Heart left ventricle (tissue), 16 donors: ENCODE measurements around the gene BCL2L13. TPM values are rescaled to one million over a fixed set of nuclear protein-coding genes. Genes with fewer than 3 reads are reported as not detected.

ENCODE experiments used
- ATAC-seq, 4 donors: fragments of 200-7000 bp; cut with Tn5 transposase; one replicate each; pipeline ENCODE4 v1.9.1; 2020 to 2022; ENCODE audit warnings: moderate library complexity in 4 of 4, mild to moderate bottlenecking in 3 of 4, moderate number of reproducible peaks in 1 of 4
- DNase-seq, 5 donors: peaks; one replicate each; pipeline ENCODE4 v3.0.0-alpha.2; 2020
- H3K27ac ChIP-seq, 12 donors: fragments of 200-600 bp; sonication (generic) in 4 of 12; one replicate each; pipeline versions ENCODE4 v1.5.0 to v1.8.0; 2016 to 2022; ENCODE audit warnings: mild to moderate bottlenecking in 2 of 12
- H3K27me3 ChIP-seq, 9 donors: fragments of 200-600 bp; sonication (generic) in 2 of 9; one replicate each; pipeline versions ENCODE4 v1.5.1 to v1.8.0; 2016 to 2022; ENCODE audit warnings: mild to moderate bottlenecking in 3 of 9
- H3K36me3 ChIP-seq, 9 donors: fragments of 200-600 bp; sonication (generic) in 2 of 9; one replicate each; pipeline versions ENCODE4 v1.5.0 to v1.8.0; 2018 to 2022; ENCODE audit warnings: mild to moderate bottlenecking in 2 of 9
- H3K4me1 ChIP-seq, 12 donors: fragments of 200-600 bp; sonication (generic) in 4 of 12; one replicate each; pipeline versions ENCODE4 v1.5.0 to v1.8.0; 2016 to 2022; ENCODE audit warnings: mild to moderate bottlenecking in 3 of 12
- H3K4me3 ChIP-seq, 12 donors: fragments of 200-600 bp; sonication (generic) in 4 of 12; one replicate each; pipeline versions ENCODE4 v1.5.0 to v1.8.0; 2017 to 2022; ENCODE audit warnings: mild to moderate bottlenecking in 9 of 12, moderate library complexity in 4 of 12
- H3K9me3 ChIP-seq, 12 donors: fragments of 200-600 bp; sonication (generic) in 4 of 12; one replicate each; pipeline versions ENCODE4 v1.5.0 to v1.8.0; 2016 to 2022; ENCODE audit warnings: mild to moderate bottlenecking in 1 of 12
- POLR2A ChIP-seq, 2 donors: fragments of 450-650 bp; IDR thresholded peaks; one replicate each; pipeline ENCODE4 v1.6.1; 2017; ENCODE audit warnings: antibody characterized with exemption in 2 of 2, mild to moderate bottlenecking in 2 of 2, moderate library complexity in 2 of 2
- WGBS, 4 donors: extraction: QIAGEN DNeasy Blood & Tissue Kit in 2 of 4; methylation state at CpG; one replicate each; pipeline versions ENCODE4 v1.1.5 to v1.1.7; 2013 to 2018; 5-methylcytosine and 5-hydroxymethylcytosine counted together
- intact Hi-C, 10 donors: fragments of 100-400 bp; cut with DNase I; formaldehyde crosslinking; loops; one replicate each; pipeline versions ENCODE4 v1.11.1 to v1.14.2; 2022
- polyA plus RNA-seq, 2 donors: library from polyadenylated mRNA; stranded (reverse); fragments of 200-250 nt; gene quantifications; one replicate each; pipeline ENCODE4 v1.2.3, GENCODE V29; 2013
- total RNA-seq, 9 donors: library from RNA; depleted of rRNA in 2 of 9; stranded (reverse); fragments of >200 nt in 2 of 9; fragmentation: NEBNext Ultra II Directional in 3 of 9; extraction: Animal tissue kit (Norgen Biotek cat#: 25700) in 3 of 9; gene quantifications; one replicate each; pipeline versions ENCODE4 v1.1.0 to v1.2.4, GENCODE V29; 2016 to 2023
- TF ChIP-seq, protein P1 (sequence below), 12 donors: fragments of 200-600 bp; sonication (generic) in 4 of 12; IDR thresholded peaks; one replicate each; pipeline versions ENCODE4 v1.5.0 to v1.8.0; 2018 to 2022; ENCODE audit warnings: antibody characterized with exemption in 12 of 12, mild to moderate bottlenecking in 5 of 12
- donor health status: ischemic (EF 13 %, LVEDD 7.1; RV severe dilation, severe dysfunction).
- donor health status: healthy with polysubstance abuse.
- donor health status: DM: no; HTN: yes; CAD: no.
- donor health status: DM: no; HTN: no; CAD: no.
- donor health status: ischemic (EF 25% LVEDD 6.9; RV normal size, moderate dysfunction).
- donor health status: ischemic (EF 25% LVEDD 5.7; RV mildly dilated, moderate dysfunction).
- donor health status: healthy.
- donor health status: DM: yes; HTN: yes; CAD: no.
- donor health status: ischemic (EF 35%, LVEDD 5.7; RV mildly dilated, moderate dysfunction).
- donor health status: nonischemic (EF 11% LVEDD 7.7; RV severe dilation, severe dysfunction).
- donor health status: DM: yes; HTN: yes; CAD: no.
- donor health status: PGD.
- donor health status: ischemic (EF 29% LVEDD 5.4; RV normal size, mild dysfunction).
- donor health status: nonischemic (EF 23%, LVEDD 6.1; RV moderate dilation, normal function).

The BCL2L13 gene
- total and polyA plus RNA-seq, 11 donors = 46.3 to 187 (median 89.6) TPM

DNA sequence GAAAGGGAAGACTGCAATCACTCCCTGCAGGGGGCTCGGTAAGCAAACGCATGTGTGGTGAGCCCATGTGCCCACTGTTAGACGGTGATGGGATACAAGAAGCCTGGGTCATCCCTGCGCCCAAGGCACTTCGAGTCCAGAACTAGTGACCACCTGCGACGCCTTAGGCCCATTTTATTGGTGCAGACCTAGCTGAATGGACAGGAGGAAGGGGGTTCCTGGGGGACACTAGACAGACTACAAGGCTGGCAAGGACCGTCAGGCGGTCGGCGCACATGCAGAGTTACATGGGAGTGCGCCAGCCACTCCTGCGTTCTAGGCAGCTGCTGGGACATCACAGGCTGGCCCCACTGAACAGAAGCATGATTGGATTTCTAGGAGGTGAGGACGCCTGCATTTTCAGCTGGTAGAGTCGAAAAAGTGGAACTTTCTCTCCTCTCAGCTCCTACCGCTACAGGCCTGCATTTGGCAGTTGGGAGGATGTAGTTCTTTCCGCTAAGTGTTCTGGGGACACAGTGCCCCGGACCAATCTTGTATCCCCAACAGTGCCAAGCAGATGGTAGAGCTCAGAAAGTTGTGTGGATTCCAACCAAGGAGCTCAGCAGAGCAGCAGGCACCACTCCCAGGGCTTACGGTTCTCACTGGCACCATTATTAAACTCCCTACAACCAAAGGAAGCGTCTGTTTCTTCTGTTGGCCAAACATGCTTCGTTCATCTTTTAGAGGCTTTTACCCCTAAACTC is 100.0 kb downstream of the BCL2L13 start:
- Histone ChIP-seq H3K4me1 (peaks cover 0 to 8% (median 1%) of the 10 kb centered on the region in 12 donors), H3K4me3 (no peak overlapping the region), H3K27ac (no peak overlapping the region), H3K9me3 (no peaks in the 10 kb centered on the region), H3K27me3 (no peaks in the 10 kb centered on the region), H3K36me3 (peaks cover 0 to 66% (median 27%) of the 10 kb centered on the region in 9 donors)
- intact Hi-C loops = loop anchor here in 3 of 10 donors (10.0 kb wide), 3 partner anchors 156 to 336 kb away; partner anchors contain the start of gene PEX26 (in 1 of the 3)
- TF ChIP-seq, protein P1, sequence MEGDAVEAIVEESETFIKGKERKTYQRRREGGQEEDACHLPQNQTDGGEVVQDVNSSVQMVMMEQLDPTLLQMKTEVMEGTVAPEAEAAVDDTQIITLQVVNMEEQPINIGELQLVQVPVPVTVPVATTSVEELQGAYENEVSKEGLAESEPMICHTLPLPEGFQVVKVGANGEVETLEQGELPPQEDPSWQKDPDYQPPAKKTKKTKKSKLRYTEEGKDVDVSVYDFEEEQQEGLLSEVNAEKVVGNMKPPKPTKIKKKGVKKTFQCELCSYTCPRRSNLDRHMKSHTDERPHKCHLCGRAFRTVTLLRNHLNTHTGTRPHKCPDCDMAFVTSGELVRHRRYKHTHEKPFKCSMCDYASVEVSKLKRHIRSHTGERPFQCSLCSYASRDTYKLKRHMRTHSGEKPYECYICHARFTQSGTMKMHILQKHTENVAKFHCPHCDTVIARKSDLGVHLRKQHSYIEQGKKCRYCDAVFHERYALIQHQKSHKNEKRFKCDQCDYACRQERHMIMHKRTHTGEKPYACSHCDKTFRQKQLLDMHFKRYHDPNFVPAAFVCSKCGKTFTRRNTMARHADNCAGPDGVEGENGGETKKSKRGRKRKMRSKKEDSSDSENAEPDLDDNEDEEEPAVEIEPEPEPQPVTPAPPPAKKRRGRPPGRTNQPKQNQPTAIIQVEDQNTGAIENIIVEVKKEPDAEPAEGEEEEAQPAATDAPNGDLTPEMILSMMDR (IDR thresholded peaks at IDR 0.05) = no peak
- no peak for TF ChIP-seq POLR2A (IDR thresholded peaks at IDR 0.05)
- DNase-seq = no peak
- no peak for ATAC-seq
- WGBS, 4 donors = 93 to 96% (median 94%) methylated on average over 15 to 21 of the region's 21 CpGs

DNA sequence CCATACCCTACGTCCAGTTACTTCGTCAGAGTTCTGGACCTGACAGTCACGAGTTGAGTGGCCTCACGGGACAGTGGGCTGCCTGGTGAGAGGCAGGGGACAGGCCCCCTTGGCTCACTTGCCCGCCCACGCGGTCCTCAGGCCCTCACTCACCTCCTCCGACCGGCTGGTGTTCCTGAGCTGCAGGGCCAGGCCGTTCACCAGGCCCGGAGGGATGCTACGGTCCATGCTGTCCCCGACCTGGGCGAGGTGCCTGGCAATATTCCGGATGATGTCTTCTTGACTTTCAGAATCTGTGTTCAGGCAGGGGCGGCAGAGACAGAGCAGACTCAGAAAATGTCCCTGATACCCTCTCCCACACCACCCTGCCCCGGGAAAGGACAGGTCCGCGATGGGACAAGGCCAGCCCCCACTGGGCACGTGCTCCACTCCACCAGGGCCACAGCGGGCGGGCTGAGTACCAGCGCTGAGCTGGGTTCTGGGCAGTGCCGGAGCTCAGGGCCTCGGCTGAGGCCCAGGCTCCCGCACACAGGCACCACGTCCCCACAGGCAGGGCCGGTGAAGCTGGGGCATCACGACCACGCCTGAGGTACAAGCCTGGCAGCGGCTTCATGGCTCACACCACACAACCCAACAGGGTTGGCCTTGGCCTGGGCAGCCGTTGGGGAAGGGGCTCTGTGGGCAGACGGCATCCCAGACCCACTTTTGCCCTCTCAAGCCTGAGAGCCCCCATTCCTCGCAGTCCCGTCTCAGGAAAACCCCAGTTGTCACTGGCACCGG is 100.8 kb downstream of the BCL2L13 start:
- Histone ChIP-seq H3K9me3 (no peaks in the 10 kb centered on the region), H3K4me3 (no peak overlapping the region), H3K27me3 (no peaks in the 10 kb centered on the region), H3K4me1 (peaks cover 0 to 15% (median 3%) of the 10 kb centered on the region in 12 donors), H3K27ac (no peak overlapping the region), H3K36me3 (peaks cover 0 to 61% (median 19%) of the 10 kb centered on the region in 9 donors)
- DNase-seq (no peak), ATAC-seq (no peak)
- intact Hi-C loops = loop anchor here in 3 of 10 donors (10.0 kb wide), 3 partner anchors 155 to 335 kb away; partner anchors contain the start of gene PEX26 (in 1 of the 3)
- TF ChIP-seq, protein P1 (IDR thresholded peaks at IDR 0.05) = no peak
- no peak for TF ChIP-seq POLR2A (IDR thresholded peaks at IDR 0.05)
- WGBS, 4 donors = 92 to 96% (median 94%) methylated on average over 28 to 36 of the region's 36 CpGs

DNA sequence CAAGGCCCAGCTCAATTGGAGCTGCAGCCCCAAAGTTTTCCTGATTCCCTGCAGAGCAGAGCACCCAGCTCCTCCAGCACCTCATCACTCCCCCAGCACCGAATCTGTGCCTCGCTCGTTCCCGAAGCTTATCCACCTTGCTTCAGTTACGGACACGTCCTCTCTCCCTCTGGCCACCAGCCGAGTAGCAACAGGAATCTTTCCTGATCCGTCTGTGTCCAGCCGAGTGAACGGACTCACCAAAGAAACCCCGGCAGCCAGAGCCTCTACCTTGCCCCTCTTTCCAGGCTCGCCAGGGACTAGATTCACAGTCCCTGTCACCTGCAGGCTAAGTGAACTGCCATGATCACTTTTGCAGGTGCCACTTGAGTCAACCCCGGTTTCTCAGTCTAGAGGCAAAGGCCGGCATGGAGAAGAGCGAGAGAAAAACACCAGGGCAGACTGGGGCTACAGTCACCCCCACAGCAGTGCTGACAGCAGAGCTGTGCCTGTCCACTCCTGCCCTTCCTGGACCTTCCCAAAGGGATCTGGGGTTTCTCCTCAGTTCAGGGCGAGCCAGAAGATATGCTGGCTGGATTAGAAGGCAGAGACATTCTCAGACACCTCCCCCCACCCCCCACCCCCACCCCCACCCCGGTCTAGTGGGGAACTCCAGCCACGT is 103.4 kb downstream of the BCL2L13 start:
- Histone ChIP-seq H3K27ac (no peak overlapping the region), H3K9me3 (no peaks in the 10 kb centered on the region), H3K36me3 (peaks cover 0 to 37% (median 8%) of the 10 kb centered on the region in 9 donors), H3K4me1 (peaks cover 0 to 16% (median 3%) of the 10 kb centered on the region in 12 donors), H3K4me3 (no peak overlapping the region), H3K27me3 (no peaks in the 10 kb centered on the region)
- 69 to 73% (median 71%) methylated on average over 17 to 18 of the region's 18 CpGs for WGBS, 4 donors
- no peak for ATAC-seq
- intact Hi-C loops = loop anchor here in 9 of 10 donors (5.0 to 10.0 kb wide), 9 partner anchors 35 to 335 kb away; partner anchors contain the start of gene PEX26 (in 6 of the 9)
- DNase-seq = no peak
- TF ChIP-seq POLR2A (IDR thresholded peaks at IDR 0.05) = no peak
- TF ChIP-seq, protein P1 (IDR thresholded peaks at IDR 0.05) = no peak
